CD4-positive, CD25-positive, alpha-beta regulatory T cell (primary cell): ENCODE results near the gene LRP4. TPM values are rescaled to one million over a fixed set of nuclear protein-coding genes. Genes with fewer than 3 reads are reported as not detected.

ENCODE experiments used
- ATAC-seq, 2 donors: fragments of 150-1000 bp; cut with Tn5 transposase; one replicate each; pipeline ENCODE4 v1.10.0; 2021; ENCODE audit warnings: low read depth in 2 of 2, moderate number of reproducible peaks in 2 of 2, moderate library complexity in 1 of 2
- DNase-seq, 3 donors: peaks; one replicate each; pipeline versions ENCODE4 v3.0.0 to v3.0.0-alpha.2; 2012 to 2022; ENCODE audit warnings: mixed read lengths in 1 of 3
- H3K27ac ChIP-seq: one replicate; pipeline ENCODE4 v1.7.0; 2013; ENCODE audit warnings: mild to moderate bottlenecking, low read length; ENCODE audit not compliant: insufficient read depth, poor library complexity, severe bottlenecking
- H3K27me3 ChIP-seq: one replicate; pipeline ENCODE4 v1.7.0; 2013; ENCODE audit warnings: low read length; ENCODE audit not compliant: control insufficient read depth, insufficient read depth
- H3K36me3 ChIP-seq: one replicate; pipeline ENCODE4 v1.7.0; 2013; ENCODE audit warnings: mild to moderate bottlenecking, low read length, moderate library complexity; ENCODE audit not compliant: control insufficient read depth, insufficient read depth
- H3K4me1 ChIP-seq: 2 replicates; pipeline ENCODE4 v1.7.0; 2013; ENCODE audit warnings: mild to moderate bottlenecking, low read length; ENCODE audit not compliant: insufficient read depth, control insufficient read depth, poor library complexity, severe bottlenecking
- H3K4me3 ChIP-seq: one replicate; pipeline ENCODE4 v1.7.0; 2013; ENCODE audit warnings: low read depth, mild to moderate bottlenecking, low read length, moderate library complexity
- H3K9me3 ChIP-seq, 2 experiments: 1 replicate in 1 of 2; 2 replicates in 1 of 2; pipeline ENCODE4 v1.7.0; 2013; ENCODE audit warnings: low read length in 2 of 2, mild to moderate bottlenecking in 1 of 2, moderate library complexity in 1 of 2; ENCODE audit not compliant: control insufficient read depth in 2 of 2
- H3K27ac Mint-ChIP-seq, 3 donors: one replicate each; pipeline ENCODE4 v1.8.0; 2020 to 2022; ENCODE audit warnings: mild to moderate bottlenecking in 3 of 3, mixed read lengths in 3 of 3, moderate library complexity in 2 of 3
- H3K27me3 Mint-ChIP-seq: one replicate; pipeline ENCODE4 v1.8.0; 2022; ENCODE audit warnings: mild to moderate bottlenecking, mixed read lengths
- H3K36me3 Mint-ChIP-seq: one replicate; pipeline ENCODE4 v1.8.0; 2020; ENCODE audit warnings: mixed read lengths
- H3K4me1 Mint-ChIP-seq, 4 donors: one replicate each; pipeline ENCODE4 v1.8.0; 2020 to 2022; ENCODE audit warnings: mixed read lengths in 4 of 4, mild to moderate bottlenecking in 1 of 4
- H3K4me3 Mint-ChIP-seq, 4 donors: one replicate each; pipeline ENCODE4 v1.8.0; 2020 to 2022; ENCODE audit warnings: mild to moderate bottlenecking in 4 of 4, mixed read lengths in 4 of 4, moderate library complexity in 3 of 4
- H3K9me3 Mint-ChIP-seq, 7 donors: one replicate each; pipeline ENCODE4 v1.8.0; 2020 to 2022; ENCODE audit warnings: mixed read lengths in 7 of 7, mild to moderate bottlenecking in 3 of 7, moderate library complexity in 2 of 7
- polyA plus RNA-seq, 4 donors: library from polyadenylated mRNA; unstranded; fragments of 300-500 nt; fragmentation: Illumina TruSeq; gene quantifications; one replicate each; pipeline ENCODE4 v1.2.3, GENCODE V29; 2021
- total RNA-seq: library from RNA; stranded (reverse); gene quantifications from one replicate; pipeline ENCODE4 v1.2.3, GENCODE V29; 2022

Gene LRP4
- total and polyA plus RNA-seq, 5 donors from 2014 or later: 0.05 TPM; not detected in 4

GRCh38 chr11:46868912-46869311 is 49.4 kb downstream of the LRP4 start:
- Histone ChIP-seq H3K36me3 (no peaks in the 10 kb centered on the region), H3K4me1 (no peaks in the 10 kb centered on the region), H3K4me3 (no peak overlapping the region), H3K27ac (no peak overlapping the region), H3K9me3 (no peaks in the 10 kb centered on the region), H3K27me3 (no peaks in the 10 kb centered on the region)
- H3K4me1 Mint-ChIP-seq: no peaks in the 10 kb centered on the region
- H3K27ac Mint-ChIP-seq: no peak overlapping the region
- no peaks in the 10 kb centered on the region for H3K36me3 Mint-ChIP-seq
- no peak overlapping the region for H3K4me3 Mint-ChIP-seq
- no peak for DNase-seq
- no peaks in the 10 kb centered on the region for H3K9me3 Mint-ChIP-seq
- peaks cover 24% of the 10 kb centered on the region for H3K27me3 Mint-ChIP-seq
- ATAC-seq: no peak

- ATAC-seq (no peak), DNase-seq (no peak)
- no peak overlapping the region for H3K27ac Mint-ChIP-seq
Observed at GRCh38 chr11:46865340-46865739, 53.0 kb downstream of the LRP4 start.

GRCh38 chr11:46860218-46860617 is 58.1 kb downstream of the LRP4 start:
- no peak overlapping the region for H3K4me3 ChIP-seq
- H3K27me3 Mint-ChIP-seq: peaks cover 28% of the 10 kb centered on the region
- no peak for DNase-seq
- peaks cover 9% of the 10 kb centered on the region for H3K27me3 ChIP-seq
- H3K4me1 Mint-ChIP-seq: no peaks in the 10 kb centered on the region
- no peaks in the 10 kb centered on the region for H3K36me3 ChIP-seq
- H3K9me3 ChIP-seq: no peaks in the 10 kb centered on the region
- H3K9me3 Mint-ChIP-seq: peaks cover 0 to 4% (median 0%) of the 10 kb centered on the region in 7 donors
- H3K36me3 Mint-ChIP-seq: no peaks in the 10 kb centered on the region
- no peaks in the 10 kb centered on the region for H3K4me1 ChIP-seq
- no peak for ATAC-seq
- H3K4me3 Mint-ChIP-seq: no peak overlapping the region
- no peak overlapping the region for H3K27ac ChIP-seq
- H3K27ac Mint-ChIP-seq: no peak overlapping the region

More at GRCh38 chr11:46865340-46865739, 53.0 kb downstream of the LRP4 start:
- Histone ChIP-seq H3K27ac (no peak overlapping the region), H3K4me3 (no peak overlapping the region), H3K36me3 (no peaks in the 10 kb centered on the region), H3K4me1 (no peaks in the 10 kb centered on the region), H3K27me3 (peaks cover 9% of the 10 kb centered on the region), H3K9me3 (no peaks in the 10 kb centered on the region)
- Mint-ChIP-seq H3K9me3 (peaks cover 0 to 3% (median 0%) of the 10 kb centered on the region in 7 donors), H3K27me3 (peaks cover 23% of the 10 kb centered on the region), H3K4me3 (no peak overlapping the region), H3K4me1 (no peaks in the 10 kb centered on the region), H3K36me3 (no peaks in the 10 kb centered on the region)

GRCh38 chr11:46858920-46859546 is 59.3 kb downstream of the LRP4 start:
- Histone ChIP-seq H3K4me1 (no peaks in the 10 kb centered on the region), H3K27me3 (peaks cover 9% of the 10 kb centered on the region), H3K4me3 (no peak overlapping the region), H3K9me3 (no peaks in the 10 kb centered on the region), H3K27ac (no peak overlapping the region), H3K36me3 (no peaks in the 10 kb centered on the region)
- ATAC-seq (no peak), DNase-seq (no peak)
- Mint-ChIP-seq H3K4me1 (no peaks in the 10 kb centered on the region), H3K27ac (no peak overlapping the region), H3K9me3 (peaks cover 0 to 4% (median 0%) of the 10 kb centered on the region in 7 donors), H3K27me3 (peaks cover 24% of the 10 kb centered on the region), H3K4me3 (no peak overlapping the region), H3K36me3 (no peaks in the 10 kb centered on the region)

- no peak overlapping the region for H3K27ac Mint-ChIP-seq
Observed at GRCh38 chr11:46857666-46858065, 60.7 kb downstream of the LRP4 start.

GRCh38 chr11:46856605-46857343 is 61.6 kb downstream of the LRP4 start:
- no peak for DNase-seq
- no peaks in the 10 kb centered on the region for H3K4me1 Mint-ChIP-seq
- H3K27ac Mint-ChIP-seq: no peak overlapping the region
- no peaks in the 10 kb centered on the region for H3K36me3 ChIP-seq
- no peak overlapping the region for H3K27ac ChIP-seq
- H3K36me3 Mint-ChIP-seq: no peaks in the 10 kb centered on the region
- peaks cover 0 to 1% (median 0%) of the 10 kb centered on the region in 7 donors for H3K9me3 Mint-ChIP-seq
- no peak overlapping the region for H3K4me3 Mint-ChIP-seq
- no peak overlapping the region for H3K4me3 ChIP-seq
- no peak for ATAC-seq
- peaks cover 2% of the 10 kb centered on the region for H3K27me3 ChIP-seq
- H3K27me3 Mint-ChIP-seq: peaks cover 13% of the 10 kb centered on the region
- H3K4me1 ChIP-seq: no peaks in the 10 kb centered on the region
- H3K9me3 ChIP-seq: no peaks in the 10 kb centered on the region

More at GRCh38 chr11:46857666-46858065, 60.7 kb downstream of the LRP4 start:
- Mint-ChIP-seq H3K4me1 (no peaks in the 10 kb centered on the region), H3K27me3 (peaks cover 18% of the 10 kb centered on the region), H3K36me3 (no peaks in the 10 kb centered on the region), H3K4me3 (no peak overlapping the region), H3K9me3 (peaks cover 0 to 1% (median 0%) of the 10 kb centered on the region in 7 donors)
- Histone ChIP-seq H3K9me3 (no peaks in the 10 kb centered on the region), H3K27ac (no peak overlapping the region), H3K4me3 (no peak overlapping the region), H3K4me1 (no peaks in the 10 kb centered on the region), H3K36me3 (no peaks in the 10 kb centered on the region), H3K27me3 (peaks cover 2% of the 10 kb centered on the region)
- no peak for ATAC-seq
- DNase-seq: no peak

- no peaks in the 10 kb centered on the region for H3K36me3 ChIP-seq
- H3K27ac ChIP-seq: no peak overlapping the region
- Mint-ChIP-seq H3K9me3 (peaks cover 0 to 1% (median 0%) of the 10 kb centered on the region in 7 donors), H3K4me3 (no peak overlapping the region), H3K27me3 (peaks cover 18% of the 10 kb centered on the region), H3K4me1 (no peaks in the 10 kb centered on the region), H3K36me3 (no peaks in the 10 kb centered on the region), H3K27ac (no peak overlapping the region)
- DNase-seq (no peak), ATAC-seq (no peak)
- no peaks in the 10 kb centered on the region for H3K4me1 ChIP-seq
- H3K4me3 ChIP-seq: no peak overlapping the region
- no peaks in the 10 kb centered on the region for H3K9me3 ChIP-seq
- H3K27me3 ChIP-seq: peaks cover 2% of the 10 kb centered on the region
Observed at GRCh38 chr11:46855863-46856262, 62.5 kb downstream of the LRP4 start.

- H3K36me3 Mint-ChIP-seq: no peaks in the 10 kb centered on the region
- no peak overlapping the region for H3K4me3 Mint-ChIP-seq
- ATAC-seq: no peak
- H3K27me3 ChIP-seq: no peaks in the 10 kb centered on the region
- H3K9me3 Mint-ChIP-seq: peaks cover 0 to 1% (median 0%) of the 10 kb centered on the region in 7 donors
- no peak overlapping the region for H3K27ac ChIP-seq
- peaks cover 14% of the 10 kb centered on the region for H3K27me3 Mint-ChIP-seq
- H3K9me3 ChIP-seq: no peaks in the 10 kb centered on the region
- no peak overlapping the region for H3K27ac Mint-ChIP-seq
- H3K4me3 ChIP-seq: no peak overlapping the region
- no peaks in the 10 kb centered on the region for H3K36me3 ChIP-seq
- H3K4me1 Mint-ChIP-seq: no peaks in the 10 kb centered on the region
- no peak for DNase-seq
- H3K4me1 ChIP-seq: no peaks in the 10 kb centered on the region
Observed at GRCh38 chr11:46855167-46855566, 63.2 kb downstream of the LRP4 start.
